Activated CD4-positive, alpha-beta T cell treated with anti-CD3 and anti-CD28 coated beads, Interleukin-2, amount 10 ng/mL, durations not matched to agents 7 days and 5 days (primary cell): Measurements from ENCODE around the gene MACROD2. TPM values are rescaled to one million over a fixed set of nuclear protein-coding genes. Genes with fewer than 3 reads are reported as not detected.

Experiments
- CTCF ChIA-PET: fragments of 350-600 bp; sonication (Branson Sonifier 250); formaldehyde crosslinking; loops from one replicate; lab custom pipeline; 2021; ENCODE audit warnings: antibody characterized with exemption; lab: Charles Lee
- POLR2A ChIA-PET: fragments of 350-600 bp; sonication (Branson Sonifier 250); formaldehyde crosslinking; loops from one replicate; lab custom pipeline; 2021; ENCODE audit warnings: antibody characterized with exemption; lab: Charles Lee
- DNase-seq: peaks from one replicate; pipeline ENCODE4 v3.0.0-alpha.2; 2020
- H3K27ac Mint-ChIP-seq: one replicate; pipeline ENCODE4 v1.8.0; 2021; ENCODE audit warnings: mild to moderate bottlenecking, moderate library complexity, mixed read lengths
- H3K27me3 Mint-ChIP-seq: one replicate; pipeline ENCODE4 v1.8.0; 2021; ENCODE audit warnings: mixed read lengths
- H3K36me3 Mint-ChIP-seq: one replicate; pipeline ENCODE4 v1.8.0; 2021; ENCODE audit warnings: low read depth, mixed read lengths
- H3K4me1 Mint-ChIP-seq: one replicate; pipeline ENCODE4 v1.8.0; 2021; ENCODE audit warnings: mixed read lengths
- H3K4me3 Mint-ChIP-seq: one replicate; pipeline ENCODE4 v1.8.0; 2021; ENCODE audit warnings: mild to moderate bottlenecking, moderate library complexity, mixed read lengths
- H3K9me3 Mint-ChIP-seq: one replicate; pipeline ENCODE4 v1.8.0; 2021; ENCODE audit warnings: mixed read lengths
- total RNA-seq, 2 experiments: library from RNA; stranded (reverse); gene quantifications; one replicate each; pipeline ENCODE4 v1.2.3, GENCODE V29; 2021

Gene MACROD2
- total RNA-seq, 2 experiments from 2014 or later, result not detected

DNA sequence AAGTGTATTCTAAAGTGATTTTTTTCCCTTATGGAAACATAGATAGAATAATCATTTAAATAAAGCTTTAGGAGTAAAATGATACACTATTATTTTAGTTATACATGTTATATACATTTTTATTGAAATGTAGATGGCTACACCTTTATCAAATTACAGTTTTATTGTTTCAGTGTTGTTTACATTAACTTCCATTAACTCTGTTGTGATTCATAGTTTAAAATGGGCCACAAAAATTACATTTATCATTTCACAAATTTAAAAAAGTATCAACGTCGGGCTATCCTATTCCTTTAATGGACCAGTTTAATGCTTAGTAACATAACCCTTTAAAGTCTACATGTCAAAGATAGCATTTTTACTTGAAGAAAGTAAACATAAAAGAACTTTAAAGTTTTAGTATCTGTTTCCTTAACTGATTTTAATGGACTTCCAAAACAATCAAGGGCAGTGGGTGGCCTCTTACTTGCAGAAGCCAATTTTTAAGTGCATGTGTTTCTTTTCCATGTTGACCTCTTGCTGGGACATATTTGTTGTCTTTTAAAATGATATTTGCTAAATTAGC lies 389.9 kb downstream of the MACROD2 start:
- ChIA-PET CTCF (no interaction called here), POLR2A (no interaction called here)
- H3K9me3 Mint-ChIP-seq, result peaks cover 8% of the 10 kb centered on the region
- no peaks in the 10 kb centered on the region for H3K27me3 Mint-ChIP-seq
- H3K4me1 Mint-ChIP-seq, result no peaks in the 10 kb centered on the region
- no peak for DNase-seq
- H3K36me3 Mint-ChIP-seq, result no peaks in the 10 kb centered on the region
- H3K27ac Mint-ChIP-seq, result no peak overlapping the region
- H3K4me3 Mint-ChIP-seq, result no peak overlapping the region

DNA sequence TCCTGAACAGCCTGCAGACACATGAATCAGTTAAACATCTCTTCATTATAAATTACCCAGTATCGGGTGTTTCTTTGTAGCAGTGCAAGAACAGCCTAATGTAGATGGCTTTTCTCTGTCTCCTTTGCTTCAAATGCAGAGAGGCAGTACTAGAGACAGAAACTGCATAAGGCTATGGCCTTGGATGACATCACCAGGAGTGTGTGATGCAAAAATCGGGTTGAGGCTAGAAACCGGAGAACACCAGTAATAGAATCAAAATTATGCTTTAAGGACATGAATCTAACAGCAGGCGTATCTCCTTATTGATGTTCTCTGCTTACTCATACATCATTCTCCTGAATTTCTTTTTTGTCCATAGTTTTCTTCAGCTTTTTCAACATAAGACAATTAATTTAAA lies 391.4 kb downstream of the MACROD2 start:
- Mint-ChIP-seq H3K4me3 (no peak overlapping the region), H3K27ac (no peak overlapping the region), H3K36me3 (no peaks in the 10 kb centered on the region), H3K4me1 (no peaks in the 10 kb centered on the region), H3K27me3 (no peaks in the 10 kb centered on the region), H3K9me3 (peaks cover 4% of the 10 kb centered on the region)
- DNase-seq, result no peak
- ChIA-PET CTCF (no interaction called here), POLR2A (no interaction called here)

DNA sequence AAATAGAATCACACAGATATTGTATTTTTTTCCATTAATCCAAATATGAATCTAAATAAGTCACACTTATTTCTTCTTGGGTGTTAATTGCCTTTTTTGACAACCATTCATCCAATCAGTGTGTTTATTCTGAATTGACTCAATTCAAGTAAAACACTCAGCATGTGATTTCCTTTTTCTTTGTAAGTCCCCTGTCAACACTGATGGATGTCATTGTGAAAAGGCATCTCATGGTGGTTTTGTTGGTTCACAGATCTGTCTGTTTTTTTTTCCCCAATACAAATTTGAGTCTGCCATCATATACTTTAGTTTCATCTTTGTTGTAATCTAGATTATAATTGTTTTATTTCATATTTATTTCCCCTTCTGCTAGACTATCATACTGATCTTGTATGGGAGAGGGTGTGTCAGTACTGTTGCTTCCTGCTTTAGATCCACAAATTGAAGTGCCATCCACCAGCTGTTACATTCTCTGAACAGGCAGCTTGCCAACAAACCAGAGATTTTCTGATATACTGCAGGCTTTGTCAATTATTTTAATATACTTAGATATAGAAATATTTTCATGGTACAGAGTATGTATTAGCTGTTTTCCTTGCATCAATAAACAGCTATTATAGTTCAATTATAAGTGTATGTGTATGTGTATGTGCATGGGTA lies 406.3 kb downstream of the MACROD2 start:
- no peaks in the 10 kb centered on the region for H3K27me3 Mint-ChIP-seq
- H3K36me3 Mint-ChIP-seq, result no peaks in the 10 kb centered on the region
- DNase-seq, result no peak
- no peaks in the 10 kb centered on the region for H3K4me1 Mint-ChIP-seq
- H3K9me3 Mint-ChIP-seq, result peaks cover 3% of the 10 kb centered on the region
- no peak overlapping the region for H3K27ac Mint-ChIP-seq
- POLR2A ChIA-PET, result no interaction called here
- CTCF ChIA-PET, result no interaction called here
- H3K4me3 Mint-ChIP-seq, result no peak overlapping the region

DNA sequence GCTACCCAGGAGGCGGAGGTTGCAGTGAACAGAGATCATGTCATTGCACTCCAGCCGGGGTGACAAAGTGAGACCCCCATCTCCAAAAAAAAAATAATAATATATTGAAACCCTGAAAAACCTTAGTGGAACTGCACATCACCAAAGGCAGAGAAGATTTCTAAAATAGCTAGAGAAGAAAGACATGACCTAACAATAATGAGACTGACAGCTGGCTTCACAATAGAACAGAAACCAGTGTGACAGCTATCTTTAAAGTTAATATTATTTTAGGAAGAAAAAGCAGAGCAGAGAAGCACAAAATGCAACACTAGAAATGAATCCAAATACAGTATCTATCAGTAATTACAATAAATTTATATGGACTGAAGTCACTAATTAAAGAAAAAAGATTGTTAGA lies 409.2 kb downstream of the MACROD2 start:
- DNase-seq, result no peak
- CTCF ChIA-PET, result no interaction called here
- no peak overlapping the region for H3K27ac Mint-ChIP-seq
- H3K4me3 Mint-ChIP-seq, result no peak overlapping the region
- H3K9me3 Mint-ChIP-seq, result peaks cover 3% of the 10 kb centered on the region
- POLR2A ChIA-PET, result no interaction called here
- H3K36me3 Mint-ChIP-seq, result no peaks in the 10 kb centered on the region
- no peaks in the 10 kb centered on the region for H3K4me1 Mint-ChIP-seq
- H3K27me3 Mint-ChIP-seq, result no peaks in the 10 kb centered on the region

DNA sequence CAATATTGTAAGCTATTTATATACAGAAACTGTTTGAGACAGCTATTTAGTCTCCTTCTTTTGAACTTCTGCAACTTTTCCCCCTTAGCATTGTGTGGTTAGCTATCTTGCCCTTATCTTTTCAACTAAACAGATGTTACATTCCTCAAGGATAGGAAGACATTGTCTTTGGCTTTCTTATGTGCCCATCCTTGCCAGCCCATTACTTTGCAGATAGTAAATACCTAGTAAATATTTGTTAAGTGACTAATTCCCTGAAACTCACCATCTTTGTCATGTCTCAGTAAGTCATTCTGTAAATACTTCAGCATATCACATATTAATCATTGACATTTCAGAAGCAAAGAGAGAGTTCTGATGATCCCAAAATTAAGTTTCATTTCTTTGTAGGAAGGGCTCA lies 411.2 kb downstream of the MACROD2 start:
- Mint-ChIP-seq H3K36me3 (no peaks in the 10 kb centered on the region), H3K4me1 (no peaks in the 10 kb centered on the region), H3K27ac (no peak overlapping the region), H3K4me3 (no peak overlapping the region), H3K27me3 (no peaks in the 10 kb centered on the region), H3K9me3 (peaks cover 3% of the 10 kb centered on the region)
- ChIA-PET CTCF (no interaction called here), POLR2A (no interaction called here)
- no peak for DNase-seq

DNA sequence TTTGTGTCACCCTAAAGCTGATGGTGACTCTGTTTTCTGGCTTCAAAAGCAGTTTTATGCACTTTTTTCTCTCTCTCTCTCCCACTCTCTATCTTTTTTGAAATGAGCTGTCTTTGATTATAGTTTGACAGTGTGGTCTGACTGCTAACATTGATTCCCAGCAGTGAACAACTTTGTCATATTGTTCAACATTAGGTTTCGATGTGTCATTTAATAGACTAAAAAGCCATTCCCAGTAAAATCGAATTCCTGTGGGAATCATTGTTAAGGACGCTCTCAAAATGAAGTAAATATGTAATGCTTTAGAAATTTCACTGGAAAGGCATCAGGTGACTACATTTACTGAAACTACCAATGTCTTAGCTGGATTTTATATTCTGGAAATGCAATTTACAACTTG lies 412.0 kb downstream of the MACROD2 start:
- no peaks in the 10 kb centered on the region for H3K4me1 Mint-ChIP-seq
- peaks cover 5% of the 10 kb centered on the region for H3K9me3 Mint-ChIP-seq
- no peaks in the 10 kb centered on the region for H3K36me3 Mint-ChIP-seq
- no peaks in the 10 kb centered on the region for H3K27me3 Mint-ChIP-seq
- ChIA-PET POLR2A (no interaction called here), CTCF (no interaction called here)
- DNase-seq, result no peak
- H3K27ac Mint-ChIP-seq, result no peak overlapping the region
- no peak overlapping the region for H3K4me3 Mint-ChIP-seq

DNA sequence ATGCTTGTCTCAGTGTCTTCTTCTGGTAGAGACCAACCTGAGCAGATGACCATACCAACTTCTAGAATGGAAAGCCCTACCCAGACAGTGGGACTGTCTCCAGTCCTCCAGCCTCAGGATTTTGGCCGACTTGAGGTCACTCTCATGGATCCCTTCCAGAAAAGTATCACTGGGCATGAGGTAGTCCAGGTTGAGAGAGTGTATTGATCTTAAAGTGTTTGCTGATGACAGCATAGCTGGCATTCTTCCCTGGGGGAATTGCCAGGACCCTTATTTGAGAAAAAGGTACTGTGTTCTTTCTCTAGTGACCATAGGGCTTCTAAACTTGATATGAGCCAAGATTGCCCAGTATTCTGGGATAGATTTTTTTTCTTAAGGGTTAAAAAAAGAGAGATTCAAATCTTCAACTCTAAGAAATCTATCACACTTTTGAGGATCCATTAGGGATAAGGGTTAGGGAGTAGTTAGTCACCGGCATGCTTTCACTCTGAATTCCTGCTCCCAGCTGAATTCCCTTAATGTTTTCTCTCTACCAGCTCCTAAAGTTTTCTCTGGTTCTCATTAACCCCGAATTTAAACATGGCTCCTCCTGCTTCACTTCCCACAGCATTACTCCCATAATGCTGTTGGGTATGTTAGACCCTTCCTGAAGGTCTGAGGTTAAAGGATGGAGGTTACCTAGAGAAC lies 415.7 kb downstream of the MACROD2 start:
- no peak overlapping the region for H3K27ac Mint-ChIP-seq
- H3K36me3 Mint-ChIP-seq, result no peaks in the 10 kb centered on the region
- no peaks in the 10 kb centered on the region for H3K4me1 Mint-ChIP-seq
- peaks cover 8% of the 10 kb centered on the region for H3K9me3 Mint-ChIP-seq
- DNase-seq, result no peak
- CTCF ChIA-PET, result no interaction called here
- H3K27me3 Mint-ChIP-seq, result no peaks in the 10 kb centered on the region
- no peak overlapping the region for H3K4me3 Mint-ChIP-seq
- POLR2A ChIA-PET, result no interaction called here

DNA sequence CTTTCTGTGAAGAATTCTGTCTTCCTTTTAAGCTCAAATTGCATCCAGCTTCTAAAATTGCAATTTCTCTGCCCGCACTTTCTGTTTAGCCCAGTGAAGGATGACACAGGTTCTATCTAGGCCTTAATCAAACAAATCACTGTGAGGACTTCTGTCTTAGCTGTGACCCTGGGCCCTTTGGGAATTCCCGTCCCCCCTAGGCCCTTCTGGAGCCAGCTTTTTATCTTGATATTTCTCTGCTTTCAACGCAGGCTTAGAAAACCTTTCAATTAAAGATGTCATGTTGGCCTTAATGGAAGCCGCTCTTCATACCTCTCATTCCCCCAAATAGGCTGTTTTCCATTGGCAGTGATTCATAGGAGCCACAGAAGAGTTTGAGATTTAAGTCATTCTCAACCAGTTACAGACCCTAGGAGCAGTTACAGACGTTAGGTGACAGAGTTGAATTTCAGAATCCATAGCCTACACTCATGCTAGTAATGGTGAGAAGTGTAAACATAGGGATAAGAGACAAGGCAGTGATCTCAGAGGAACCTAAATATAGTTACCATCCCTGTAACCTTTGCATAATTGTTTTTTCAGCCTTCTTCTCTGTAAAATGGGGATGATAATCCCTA lies 416.9 kb downstream of the MACROD2 start:
- H3K4me3 Mint-ChIP-seq, result no peak overlapping the region
- H3K27ac Mint-ChIP-seq, result no peak overlapping the region

DNA sequence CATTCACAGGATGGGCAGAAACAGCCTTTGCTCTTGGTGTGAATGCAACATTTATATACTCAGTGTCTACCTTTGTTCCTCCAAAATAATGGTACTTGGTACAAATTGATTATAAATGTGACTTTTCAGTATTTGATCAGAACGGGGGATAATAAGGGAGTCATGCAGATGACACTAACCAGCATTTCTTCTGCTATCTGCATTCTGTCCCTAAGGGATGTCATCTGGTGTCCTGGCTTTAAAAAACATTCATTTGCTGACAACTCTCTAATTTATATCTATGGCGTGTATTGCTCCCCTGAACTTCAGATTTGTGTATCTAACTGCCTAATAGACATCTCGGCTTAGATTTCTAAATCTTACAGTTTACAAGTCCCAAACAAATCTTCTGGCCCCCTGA lies 418.5 kb downstream of the MACROD2 start:
- peaks cover 8% of the 10 kb centered on the region for H3K9me3 Mint-ChIP-seq
- no peaks in the 10 kb centered on the region for H3K36me3 Mint-ChIP-seq
- no peak overlapping the region for H3K27ac Mint-ChIP-seq
- POLR2A ChIA-PET, result no interaction called here
- no peaks in the 10 kb centered on the region for H3K27me3 Mint-ChIP-seq
- no peak overlapping the region for H3K4me3 Mint-ChIP-seq
- no peaks in the 10 kb centered on the region for H3K4me1 Mint-ChIP-seq
- CTCF ChIA-PET, result no interaction called here
- no peak for DNase-seq

More for the DNA sequence above, 416.9 kb downstream of the MACROD2 start:
- no peak for DNase-seq
- H3K27me3 Mint-ChIP-seq, result no peaks in the 10 kb centered on the region
- ChIA-PET POLR2A (no interaction called here), CTCF (no interaction called here)
- no peaks in the 10 kb centered on the region for H3K36me3 Mint-ChIP-seq
- H3K9me3 Mint-ChIP-seq, result peaks cover 8% of the 10 kb centered on the region
- H3K4me1 Mint-ChIP-seq, result no peaks in the 10 kb centered on the region

DNA sequence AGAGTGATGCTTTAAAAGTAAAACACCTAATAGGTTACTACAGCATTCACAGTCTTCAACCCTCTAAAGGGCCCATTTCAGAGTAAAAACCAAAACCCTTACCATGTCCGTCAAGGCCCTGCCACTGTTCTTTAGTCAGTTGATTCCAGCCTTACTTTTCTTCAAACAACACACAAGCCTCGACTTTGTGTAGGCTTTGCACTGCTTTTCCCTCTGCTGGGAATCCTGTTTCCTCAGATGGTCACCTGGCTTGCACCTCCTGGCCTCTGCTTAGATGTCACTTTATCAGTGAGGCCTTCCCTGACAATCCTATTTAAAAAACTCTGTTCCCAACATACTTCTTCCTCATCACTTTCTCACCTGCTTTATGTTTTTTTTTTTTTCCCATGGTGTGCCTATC lies 419.2 kb downstream of the MACROD2 start:
- Mint-ChIP-seq H3K4me1 (no peaks in the 10 kb centered on the region), H3K36me3 (no peaks in the 10 kb centered on the region), H3K9me3 (peaks cover 8% of the 10 kb centered on the region), H3K27ac (no peak overlapping the region), H3K27me3 (no peaks in the 10 kb centered on the region), H3K4me3 (no peak overlapping the region)
- ChIA-PET CTCF (no interaction called here), POLR2A (no interaction called here)
- no peak for DNase-seq

DNA sequence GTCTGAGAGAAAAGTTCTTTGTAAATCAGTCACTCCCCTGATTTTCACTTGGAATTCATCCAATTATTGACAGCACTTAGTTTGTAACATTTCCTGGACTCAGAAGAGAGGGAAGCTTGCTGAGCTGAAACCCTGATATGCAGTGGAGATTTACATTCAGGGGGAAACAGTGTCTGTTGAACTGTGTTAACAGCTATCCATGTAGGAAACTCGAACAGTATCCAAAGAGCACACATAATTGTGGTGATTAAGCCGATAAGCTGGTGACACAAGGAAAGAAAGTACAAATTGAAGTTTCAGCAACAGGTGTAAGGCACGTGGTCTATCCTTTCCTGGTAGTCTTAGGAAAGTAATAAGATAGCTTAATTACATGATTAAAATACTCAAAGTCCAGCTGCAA lies 420.2 kb downstream of the MACROD2 start:
- Mint-ChIP-seq H3K27ac (no peak overlapping the region), H3K4me3 (no peak overlapping the region), H3K9me3 (peaks cover 5% of the 10 kb centered on the region), H3K36me3 (no peaks in the 10 kb centered on the region), H3K27me3 (no peaks in the 10 kb centered on the region), H3K4me1 (no peaks in the 10 kb centered on the region)
- ChIA-PET CTCF (no interaction called here), POLR2A (no interaction called here)
- no peak for DNase-seq

DNA sequence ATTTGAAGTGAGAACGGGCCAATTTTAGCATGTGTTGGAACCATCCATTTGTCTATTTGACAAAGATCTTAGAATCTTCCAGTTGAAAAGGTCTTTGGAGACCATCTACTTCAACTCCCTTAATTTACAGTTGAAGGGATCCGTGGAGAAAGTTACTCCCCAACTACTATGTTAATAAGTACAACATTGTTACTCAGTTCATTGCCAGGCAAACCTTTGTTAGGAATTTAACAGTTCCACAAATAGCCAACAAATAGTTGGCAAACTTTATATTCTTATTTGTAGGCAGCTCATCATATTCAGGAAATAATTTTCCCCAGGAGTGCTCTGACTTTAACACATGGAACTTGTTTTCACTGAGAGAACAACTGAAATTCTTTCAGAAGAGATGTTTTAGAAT lies 423.1 kb downstream of the MACROD2 start:
- DNase-seq, result no peak
- Mint-ChIP-seq H3K36me3 (no peaks in the 10 kb centered on the region), H3K27me3 (no peaks in the 10 kb centered on the region), H3K4me3 (no peak overlapping the region), H3K9me3 (peaks cover 2% of the 10 kb centered on the region), H3K27ac (no peak overlapping the region), H3K4me1 (no peaks in the 10 kb centered on the region)
- POLR2A ChIA-PET, result no interaction called here
- CTCF ChIA-PET, result no interaction called here

DNA sequence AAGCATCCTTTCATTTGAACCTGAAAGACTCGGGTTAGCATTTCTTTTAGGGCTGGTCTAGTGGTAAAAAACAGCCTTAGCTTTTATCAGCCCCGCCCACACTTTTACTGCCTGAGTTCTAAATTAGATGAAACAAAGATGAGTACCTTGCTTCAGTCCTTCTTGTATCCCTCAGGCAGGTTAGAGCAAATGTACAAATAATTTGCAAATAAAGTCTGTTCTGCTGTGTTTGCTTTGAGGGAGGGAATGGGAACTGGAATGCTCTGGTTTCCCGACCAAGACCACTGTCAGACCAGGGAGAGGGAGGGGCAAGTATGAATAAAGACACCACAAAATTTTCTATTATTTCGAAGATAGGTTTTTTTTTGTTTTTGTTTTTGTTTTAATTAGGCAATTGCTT lies 427.6 kb downstream of the MACROD2 start:
- Mint-ChIP-seq H3K4me3 (no peak overlapping the region), H3K36me3 (no peaks in the 10 kb centered on the region), H3K27ac (no peak overlapping the region), H3K9me3 (no peaks in the 10 kb centered on the region), H3K4me1 (no peaks in the 10 kb centered on the region), H3K27me3 (no peaks in the 10 kb centered on the region)
- DNase-seq, result no peak
- ChIA-PET CTCF (no interaction called here), POLR2A (no interaction called here)
